22Rv1 (cell line): ENCODE measurements around the gene APOA5.

Experiments
- CTCF ChIP-seq: fragments of 450-650 bp; IDR thresholded peaks from 2 replicates; pipeline ENCODE4 v1.5.1; 2017; ENCODE audit warnings: mild to moderate bottlenecking
- ZFX ChIP-seq: fragments of 450-650 bp; IDR thresholded peaks from 2 replicates; pipeline ENCODE4 v1.6.1; 2017; ENCODE audit warnings: antibody characterized with exemption, borderline replicate concordance

GRCh38 chr11:116787786-116788486, 3.7 kb downstream of the APOA5 start, which contains the start of gene ZPR1:
- TF ChIP-seq CTCF (no peak), ZFX (no peak)
